IMR-90 (cell line): ENCODE measurements around the gene FAM216B. TPM values are rescaled to one million over a fixed set of nuclear protein-coding genes. Genes with fewer than 3 reads are reported as not detected.

ENCODE experiments used
- ATAC-seq: fragments of 200-7000 bp; cut with Tn5 transposase; 2 replicates; pipeline ENCODE4 v1.9.1; 2020; ENCODE audit warnings: low read depth, mild to moderate bottlenecking, moderate library complexity
- BruUV-seq: library from RNA; stranded (reverse); fragments of 400-500 nt; replicated peaks from 2 replicates; lab custom pipeline; 2021; lab: Mats Ljungman, UMichigan
- CTCF ChIA-PET: fragments of 300-600 bp; formaldehyde crosslinking; extraction: SDS; loops from one replicate; lab custom pipeline; 2021; ENCODE audit warnings: antibody characterized with exemption; lab: Yijun Ruan, JAX
- POLR2A ChIA-PET: fragments of 300-600 bp; sonication (Branson Sonifier 250); formaldehyde crosslinking; loops from one replicate; lab custom pipeline; 2022; ENCODE audit warnings: antibody characterized with exemption; ENCODE audit not compliant: unreplicated experiment; lab: Charles Lee
- DNase-seq: peaks from one replicate; pipeline ENCODE4 v3.0.0; 2013
- H2AFZ ChIP-seq: replicated peaks from 2 replicates; pipeline ENCODE3; 2013; ENCODE audit warnings: low read length, mild to moderate bottlenecking; ENCODE audit not compliant: poor library complexity
- H2AK5ac ChIP-seq: 2 replicates; pipeline ENCODE4 v1.6.1; 2013; ENCODE audit warnings: low read depth, low read length, inconsistent platforms
- H2AK9ac ChIP-seq: replicated peaks from 2 replicates; pipeline ENCODE3; 2013; ENCODE audit warnings: mild to moderate bottlenecking, low read depth, low read length, moderate library complexity; ENCODE audit not compliant: poor library complexity
- H2BK120ac ChIP-seq: 2 replicates; pipeline ENCODE4 v1.6.1; 2013; ENCODE audit warnings: low read depth, low read length, inconsistent platforms
- H2BK15ac ChIP-seq: 3 replicates; pipeline ENCODE4 v1.6.1; 2013; ENCODE audit warnings: low read depth, low read length, inconsistent platforms
- H2BK20ac ChIP-seq: 2 replicates; pipeline ENCODE4 v1.6.1; 2013; ENCODE audit warnings: low read depth, mild to moderate bottlenecking, inconsistent platforms, low read length, moderate library complexity
- H2BK5ac ChIP-seq: 2 replicates; pipeline ENCODE4 v1.6.1; 2013; ENCODE audit warnings: mild to moderate bottlenecking, low read depth, low read length, inconsistent platforms; ENCODE audit not compliant: poor library complexity, severe bottlenecking
- H3K14ac ChIP-seq: replicated peaks from 2 replicates; pipeline ENCODE4 v1.6.1; 2013; ENCODE audit warnings: low read depth, low read length, inconsistent platforms
- H3K18ac ChIP-seq: 2 replicates; pipeline ENCODE4 v1.6.1; 2013; ENCODE audit warnings: low read depth, low read length, control low read depth
- H3K23ac ChIP-seq: 2 replicates; pipeline ENCODE4 v1.6.1; 2013; ENCODE audit warnings: low read depth, low read length, inconsistent platforms
- H3K27ac ChIP-seq: 2 replicates; pipeline ENCODE4 v1.5.1; 2013; ENCODE audit warnings: mild to moderate bottlenecking, control low read depth, low read length; ENCODE audit not compliant: insufficient read depth
- H3K27me3 ChIP-seq: 2 replicates; pipeline ENCODE4 v1.6.1; 2013; ENCODE audit warnings: low read length; ENCODE audit not compliant: control insufficient read depth, insufficient read depth
- H3K36me3 ChIP-seq: 2 replicates; pipeline ENCODE4 v1.6.1; 2013; ENCODE audit warnings: low read length, mixed read lengths; ENCODE audit not compliant: control insufficient read depth, insufficient read depth
- H3K4ac ChIP-seq: 2 replicates; pipeline ENCODE4 v1.6.1; 2013; ENCODE audit warnings: low read depth, low read length, inconsistent platforms
- H3K4me1 ChIP-seq: 2 replicates; pipeline ENCODE4 v1.6.1; 2013; ENCODE audit warnings: low read length, mixed read lengths; ENCODE audit not compliant: control insufficient read depth, insufficient read depth
- H3K4me2 ChIP-seq: 2 replicates; pipeline ENCODE4 v1.6.1; 2013; ENCODE audit warnings: low read depth, mild to moderate bottlenecking, control low read depth, low read length, moderate library complexity
- H3K4me3 ChIP-seq: 2 replicates; pipeline ENCODE4 v1.5.1; 2013; ENCODE audit warnings: low read depth, mild to moderate bottlenecking, control low read depth, low read length, moderate library complexity; ENCODE audit not compliant: insufficient read depth
- H3K56ac ChIP-seq: 2 replicates; pipeline ENCODE4 v1.6.1; 2013; ENCODE audit warnings: low read length, inconsistent platforms; ENCODE audit not compliant: insufficient read depth; ENCODE audit errors: extremely low read depth
- H3K79me1 ChIP-seq, 2 experiments: 2 replicates each; pipeline ENCODE4 v1.6.1; 2013; ENCODE audit warnings: low read length in 2 of 2, inconsistent platforms in 1 of 2, low read depth in 1 of 2
- H3K9ac ChIP-seq: 2 replicates; pipeline ENCODE4 v1.6.1; 2013; ENCODE audit warnings: low read depth, low read length, control low read depth
- H3K9me1 ChIP-seq: 2 replicates; pipeline ENCODE4 v1.6.1; 2013; ENCODE audit warnings: low read length, inconsistent platforms; ENCODE audit not compliant: insufficient read depth
- H3K9me3 ChIP-seq: 2 replicates; pipeline ENCODE4 v1.6.1; 2013; ENCODE audit warnings: low read length; ENCODE audit not compliant: control insufficient read depth, insufficient read depth
- H4K20me1 ChIP-seq: 2 replicates; pipeline ENCODE4 v1.6.1; 2013; ENCODE audit warnings: low read length, inconsistent platforms; ENCODE audit not compliant: insufficient read depth
- H4K5ac ChIP-seq: 2 replicates; pipeline ENCODE4 v1.6.1; 2013; ENCODE audit warnings: mild to moderate bottlenecking, low read depth, low read length, control low read depth
- H4K8ac ChIP-seq, 2 experiments: 2 replicates each; pipeline ENCODE4 v1.6.1; 2013; ENCODE audit warnings: low read depth in 2 of 2, low read length in 2 of 2, control low read depth in 1 of 2, inconsistent platforms in 1 of 2
- H4K91ac ChIP-seq: 2 replicates; pipeline ENCODE4 v1.6.1; 2013; ENCODE audit warnings: low read depth, low read length, inconsistent platforms; ENCODE audit not compliant: insufficient read depth
- CTCF ChIP-seq: conservative IDR thresholded peaks from 2 replicates; pipeline ENCODE4 v1.5.1; 2012; ENCODE audit warnings: mild to moderate bottlenecking, low read depth, low read length, improper control_type of control experiment
- ELK1 ChIP-seq: fragments of 150-350 bp; IDR thresholded peaks from 2 replicates; pipeline ENCODE4 v1.6.1; 2016; ENCODE audit warnings: low read depth, mild to moderate bottlenecking, low read length, moderate library complexity, borderline replicate concordance
- FOS ChIP-seq: fragments of 150-350 bp; IDR thresholded peaks from 2 replicates; pipeline ENCODE4 v1.6.1; 2016; ENCODE audit warnings: low read depth, low read length
- MAFK ChIP-seq: IDR thresholded peaks from 2 replicates; pipeline ENCODE4 v1.6.1; 2012; ENCODE audit warnings: low read depth, low read length, improper control_type of control experiment
- POLR2A ChIP-seq: IDR thresholded peaks from 2 replicates; pipeline ENCODE4 v1.6.1; 2012; ENCODE audit warnings: mild to moderate bottlenecking, low read depth, low read length
- RFX5 ChIP-seq: IDR thresholded peaks from 2 replicates; pipeline ENCODE4 v1.8.0; 2012; ENCODE audit warnings: low read depth, mild to moderate bottlenecking, low read length, moderate library complexity
- WGBS, 2 experiments: methylation state at CpG; one replicate each; pipeline versions ENCODE4 v1.1.5 to v1.1.7; 2013; ENCODE audit warnings: missing lambda C conversion rate in 2 of 2; ENCODE audit not compliant: insufficient read length in 1 of 2; ENCODE audit errors: extremely low coverage in 2 of 2; 5-methylcytosine and 5-hydroxymethylcytosine counted together
- dilution Hi-C: fragments of 300-500 bp; cut with HindIII; formaldehyde crosslinking; loops from one replicate; pipeline ENCODE4 v1.14.3; 2018; ENCODE audit warnings: low sequenced_read_pairs; ENCODE audit not compliant: unreplicated experiment
- in situ Hi-C: fragments of 300-500 bp; cut with MboI; formaldehyde crosslinking; loops from 3 replicates; pipeline ENCODE4 v1.14.3; 2019; ENCODE audit warnings: low sequenced_read_pairs, inconsistent platforms, mixed read lengths
- intact Hi-C: fragments of 100-400 bp; cut with micrococcal nuclease; formaldehyde crosslinking; loops from 2 replicates; pipeline ENCODE4 v1.10.0; 2022
- polyA plus RNA-seq, 3 experiments: library from polyadenylated mRNA; depleted of rRNA; stranded (reverse); fragments of >200 nt; gene quantifications; 2 replicates each; pipeline ENCODE4 v1.2.3, GENCODE V29; 2012; ENCODE audit warnings: low replicate concordance in 1 of 3
- total RNA-seq: library from RNA; depleted of rRNA; stranded (reverse); fragments of >200 nt; gene quantifications from 2 replicates; pipeline ENCODE4 v1.2.3, GENCODE V29; 2012

Gene FAM216B
- total and polyA plus RNA-seq, 2 of the 4 experiments (the other 2 are of a cell fraction) = not detected

- no peak overlapping the region for H2AK5ac ChIP-seq
- no peak overlapping the region for H3K23ac ChIP-seq
- WGBS, 2 experiments = 57 to 100% methylated on average over 1 of the region's 7 CpGs
- H2AFZ ChIP-seq = no peak overlapping the region
- H3K56ac ChIP-seq = no peak overlapping the region
- H3K9ac ChIP-seq = no peak overlapping the region
- no peak overlapping the region for H2BK5ac ChIP-seq
- H3K27me3 ChIP-seq = no peaks in the 10 kb centered on the region; the same call in 1 of the 2 replicates
- ATAC-seq = no peak
- H2BK20ac ChIP-seq = no peak overlapping the region
- no peaks in the 10 kb centered on the region for H3K79me1 ChIP-seq
- H4K8ac ChIP-seq = no peak overlapping the region
- H3K4me3 ChIP-seq = no peak overlapping the region
- H2BK15ac ChIP-seq = no peak overlapping the region
- no peak overlapping the region for H3K27ac ChIP-seq
- H3K14ac ChIP-seq = no peak overlapping the region
- intact Hi-C loops (no loop called here), dilution Hi-C loops (no loop called here), in situ Hi-C loops (no loop called here)
- no peak overlapping the region for H3K4me2 ChIP-seq
- H3K9me3 ChIP-seq = 0 out of 2 replicates have a peak, but pooled peaks cover 2% of the 10 kb centered on the region
- no peak overlapping the region for H3K18ac ChIP-seq
- no peak overlapping the region for H4K5ac ChIP-seq
- H2BK120ac ChIP-seq = no peak overlapping the region
- ChIA-PET POLR2A (no interaction called here), CTCF (interaction anchor here (0.7 kb wide), 1 partner anchor 105 kb away, joined by 3 read pairs; no protein-coding TSS in a partner anchor)
- H4K20me1 ChIP-seq = no peaks in the 10 kb centered on the region
- no peak overlapping the region for H3K4ac ChIP-seq
- DNase-seq = no peak
- no peaks in the 10 kb centered on the region for H3K4me1 ChIP-seq
- no peaks in the 10 kb centered on the region for H3K9me1 ChIP-seq
- BruUV-seq = no TSS peak
- no peak overlapping the region for H2AK9ac ChIP-seq
- no peak overlapping the region for H4K91ac ChIP-seq
- H3K36me3 ChIP-seq = no peaks in the 10 kb centered on the region
- TF ChIP-seq POLR2A = no peak
- no peak for TF ChIP-seq RFX5
- TF ChIP-seq FOS = no peak
- no peak for TF ChIP-seq MAFK
- no peak for TF ChIP-seq ELK1
- no peak for TF ChIP-seq CTCF
These were observed 5.3 kb downstream of the FAM216B start for GRCh38 chr13:42786715-42787114.
